Central memory CD8-positive, alpha-beta T cell (primary cell): ENCODE measurements around the gene SIX2.

Source experiments
- ATAC-seq: fragments of 150-1000 bp; cut with Tn5 transposase; replicated peaks from 2 replicates; pipeline ENCODE4 v1.10.0; 2022; ENCODE audit warnings: mild to moderate bottlenecking, moderate FRiP score, moderate number of reproducible peaks; ENCODE audit not compliant: poor library complexity, severe bottlenecking; ENCODE audit errors: extremely low read depth
- DNase-seq, 2 donors: peaks; one replicate each; pipeline ENCODE4 v3.0.0; 2021; ENCODE audit warnings: low spot score in 2 of 2
- H3K27ac Mint-ChIP-seq: one replicate; pipeline ENCODE4 v1.8.0; 2022; ENCODE audit warnings: low read depth, mild to moderate bottlenecking, moderate library complexity, mixed read lengths
- H3K27me3 Mint-ChIP-seq: one replicate; pipeline ENCODE4 v1.8.0; 2022; ENCODE audit warnings: mixed read lengths
- H3K36me3 Mint-ChIP-seq: one replicate; pipeline ENCODE4 v1.8.0; 2022; ENCODE audit warnings: mild to moderate bottlenecking, moderate library complexity, mixed read lengths; ENCODE audit not compliant: insufficient read depth
- H3K4me1 Mint-ChIP-seq: one replicate; pipeline ENCODE4 v1.8.0; 2022; ENCODE audit warnings: mixed read lengths
- H3K4me3 Mint-ChIP-seq: one replicate; pipeline ENCODE4 v1.8.0; 2022; ENCODE audit warnings: mild to moderate bottlenecking, moderate library complexity, mixed read lengths
- H3K9me3 Mint-ChIP-seq: one replicate; pipeline ENCODE4 v1.8.0; 2022; ENCODE audit warnings: mixed read lengths

The SIX2 gene

GRCh38 chr2:44965684-44966083 is 43.6 kb downstream of the SIX2 start:
- no peak overlapping the region for H3K27ac Mint-ChIP-seq
- no peak overlapping the region for H3K4me3 Mint-ChIP-seq
- no peaks in the 10 kb centered on the region for H3K36me3 Mint-ChIP-seq
- H3K4me1 Mint-ChIP-seq: no peaks in the 10 kb centered on the region
- DNase-seq: no peak
- no peak for ATAC-seq
- H3K27me3 Mint-ChIP-seq: peaks cover 71% of the 10 kb centered on the region
- no peaks in the 10 kb centered on the region for H3K9me3 Mint-ChIP-seq

GRCh38 chr2:44964752-44965236 is 44.5 kb downstream of the SIX2 start:
- ATAC-seq (no peak), DNase-seq (no peak)
- H3K27me3 Mint-ChIP-seq: peaks cover 68% of the 10 kb centered on the region
- H3K4me1 Mint-ChIP-seq: no peaks in the 10 kb centered on the region
- no peaks in the 10 kb centered on the region for H3K9me3 Mint-ChIP-seq
- H3K27ac Mint-ChIP-seq: no peak overlapping the region
- no peak overlapping the region for H3K4me3 Mint-ChIP-seq
- no peaks in the 10 kb centered on the region for H3K36me3 Mint-ChIP-seq

- ATAC-seq: no peak
- H3K9me3 Mint-ChIP-seq: no peaks in the 10 kb centered on the region
- H3K4me3 Mint-ChIP-seq: no peak overlapping the region
- DNase-seq: no peak
- H3K36me3 Mint-ChIP-seq: no peaks in the 10 kb centered on the region
- peak overlapping the region; percentile 51 for H3K27ac Mint-ChIP-seq
- H3K27me3 Mint-ChIP-seq: peaks cover 79% of the 10 kb centered on the region
- no peaks in the 10 kb centered on the region for H3K4me1 Mint-ChIP-seq
Observed at GRCh38 chr2:44962176-44962695, 47.0 kb downstream of the SIX2 start.

- Mint-ChIP-seq H3K27me3 (peaks cover 80% of the 10 kb centered on the region), H3K9me3 (no peaks in the 10 kb centered on the region), H3K4me1 (peaks cover 2% of the 10 kb centered on the region), H3K4me3 (no peak overlapping the region), H3K27ac (no peak overlapping the region), H3K36me3 (no peaks in the 10 kb centered on the region)
- DNase-seq: no peak
- ATAC-seq: no peak
Observed at GRCh38 chr2:44960871-44961270, 48.4 kb downstream of the SIX2 start.

- Mint-ChIP-seq H3K27ac (no peak overlapping the region), H3K27me3 (peaks cover 90% of the 10 kb centered on the region), H3K36me3 (no peaks in the 10 kb centered on the region), H3K4me3 (no peak overlapping the region), H3K4me1 (peaks cover 9% of the 10 kb centered on the region), H3K9me3 (no peaks in the 10 kb centered on the region)
- ATAC-seq (no peak), DNase-seq (no peak)
Observed at GRCh38 chr2:44959855-44960254, 49.4 kb downstream of the SIX2 start.

DNA sequence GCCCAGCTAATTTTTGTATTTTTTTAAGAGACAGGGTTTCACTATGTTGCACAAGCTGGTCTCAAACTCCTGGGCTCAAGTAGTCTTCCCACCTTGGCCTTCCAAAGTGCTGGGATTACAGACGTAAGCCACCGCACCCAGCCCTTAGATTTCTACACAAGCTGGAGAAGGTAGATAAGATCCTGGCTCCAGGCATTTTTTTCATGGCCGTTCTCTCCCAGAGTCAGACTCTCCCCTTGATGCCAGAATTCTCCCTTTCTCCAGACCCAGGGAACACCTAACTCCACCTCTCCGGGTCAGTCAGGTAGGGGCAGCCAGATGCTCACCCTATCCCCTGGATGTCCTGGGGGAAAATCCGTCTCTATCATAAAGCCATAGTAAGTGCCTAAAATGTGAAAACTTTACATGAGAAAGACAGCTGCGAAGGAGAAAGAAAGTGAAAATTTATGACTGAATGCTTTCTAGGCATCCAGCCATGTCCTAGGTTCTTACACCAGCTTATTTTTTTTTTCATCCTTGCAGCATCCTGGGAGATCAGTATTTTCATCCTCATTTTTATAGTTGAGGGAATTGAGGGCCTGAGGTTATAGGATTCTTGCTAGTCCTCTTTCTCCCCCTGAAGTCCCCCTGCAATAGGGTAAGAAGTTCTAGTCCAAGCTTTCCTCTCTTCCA is 51.5 kb downstream of the SIX2 start:
- DNase-seq: no peak
- Mint-ChIP-seq H3K4me3 (no peak overlapping the region), H3K9me3 (no peaks in the 10 kb centered on the region), H3K36me3 (no peaks in the 10 kb centered on the region), H3K27ac (no peak overlapping the region), H3K4me1 (peaks cover 9% of the 10 kb centered on the region), H3K27me3 (peaks cover 91% of the 10 kb centered on the region)
- no peak for ATAC-seq

DNA sequence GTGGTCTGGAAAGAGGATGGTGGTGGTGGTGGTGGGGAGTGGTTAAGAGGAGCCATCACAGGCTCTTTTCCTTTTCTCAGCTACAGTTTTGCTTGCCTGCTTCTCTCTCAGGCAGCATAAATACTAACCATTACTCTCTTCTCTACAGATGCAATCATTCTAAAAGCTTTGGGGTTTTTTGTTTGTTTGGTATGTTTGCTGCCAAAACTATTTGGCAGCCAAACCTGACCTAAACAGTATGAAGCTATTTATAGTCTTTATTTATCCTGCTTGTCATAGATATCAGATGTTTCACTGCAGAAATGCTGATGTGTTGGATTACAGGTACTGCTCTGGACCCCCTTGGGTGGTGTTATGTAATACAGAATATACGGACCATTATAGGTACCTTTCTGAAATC is 52.4 kb downstream of the SIX2 start:
- Mint-ChIP-seq H3K27ac (no peak overlapping the region), H3K36me3 (no peaks in the 10 kb centered on the region), H3K4me1 (peaks cover 9% of the 10 kb centered on the region), H3K9me3 (no peaks in the 10 kb centered on the region), H3K27me3 (peaks cover 90% of the 10 kb centered on the region), H3K4me3 (no peak overlapping the region)
- ATAC-seq (no peak), DNase-seq (no peak)

GRCh38 chr2:44955593-44956392 is 53.5 kb downstream of the SIX2 start:
- Mint-ChIP-seq H3K27ac (no peak overlapping the region), H3K9me3 (no peaks in the 10 kb centered on the region), H3K4me3 (no peak overlapping the region), H3K4me1 (peaks cover 9% of the 10 kb centered on the region), H3K27me3 (peaks cover 90% of the 10 kb centered on the region), H3K36me3 (no peaks in the 10 kb centered on the region)
- ATAC-seq (peak; percentile 66), DNase-seq (peak; percentile 54 to 65)
